GM10847 (cell line): ENCODE results near the gene VARS1.

ENCODE experiments used
- POLR2A ChIP-seq: IDR thresholded peaks from 2 replicates; pipeline ENCODE4 v1.6.1; 2011; ENCODE audit not compliant: insufficient read length; ENCODE audit errors: extremely low read depth

The VARS1 gene

GRCh38 chr6:31795616-31796298, at the start of gene VARS1:
Gene VARS1 (minus strand): TSS chr6:31795752. CDS start chr6:31795217, 535 bp downstream.
- peak; percentile 43 for TF ChIP-seq POLR2A

- TF ChIP-seq POLR2A, result no peak
Observed at GRCh38 chr6:31844507-31844906, 49.0 kb upstream of the VARS1 start.

GRCh38 chr6:31842053-31842452, 46.5 kb upstream of the VARS1 start:
- no peak for TF ChIP-seq POLR2A

GRCh38 chr6:31838968-31839367, 43.4 kb upstream of the VARS1 start:
- no peak for TF ChIP-seq POLR2A

- no peak for TF ChIP-seq POLR2A
Observed at GRCh38 chr6:31837369-31838113, 42.0 kb upstream of the VARS1 start.

GRCh38 chr6:31836474-31837368, 41.2 kb upstream of the VARS1 start:
- no peak for TF ChIP-seq POLR2A

GRCh38 chr6:31836047-31836473, 40.5 kb upstream of the VARS1 start:
- TF ChIP-seq POLR2A, result no peak

GRCh38 chr6:31834367-31835250, 39.1 kb upstream of the VARS1 start:
- peak; percentile 98 for TF ChIP-seq POLR2A

- no peak for TF ChIP-seq POLR2A
Observed at GRCh38 chr6:31831350-31832215, 36.0 kb upstream of the VARS1 start.

GRCh38 chr6:31830886-31831335, 35.4 kb upstream of the VARS1 start:
- TF ChIP-seq POLR2A, result no peak

- no peak for TF ChIP-seq POLR2A
Observed at GRCh38 chr6:31829633-31830283, 34.2 kb upstream of the VARS1 start.

GRCh38 chr6:31827286-31828079, 31.9 kb upstream of the VARS1 start, which contains the start of gene HSPA1B:
Gene HSPA1B (plus strand): TSS chr6:31827738. CDS start chr6:31827951, 213 bp downstream.
- peak; percentile 98 for TF ChIP-seq POLR2A

GRCh38 chr6:31826793-31827285, 31.3 kb upstream of the VARS1 start:
- TF ChIP-seq POLR2A, result no peak
